Keratinocyte (primary cell): Measurements from ENCODE around the gene GABRA6.

Experiments
- EZH2 ChIP-seq: IDR thresholded peaks from one replicate; pipeline ENCODE4 v1.6.1; 2012; ENCODE audit warnings: inconsistent platforms, mild to moderate bottlenecking, low read length, moderate library complexity
- TF ChIP-seq, protein P1 (sequence below), 3 experiments: IDR thresholded peaks in 1 of 3; conservative IDR thresholded peaks in 1 of 3; optimal IDR thresholded peaks in 1 of 3; 2 replicates in 2 of 3; 3 replicates in 1 of 3; pipeline versions ENCODE3 to v1.5.1; 2011; ENCODE audit warnings: low read length in 3 of 3, mild to moderate bottlenecking in 3 of 3, moderate library complexity in 2 of 3, control low read depth in 1 of 3, inconsistent platforms in 1 of 3; ENCODE audit not compliant: insufficient read depth in 2 of 3; ENCODE audit errors: extremely low read depth in 1 of 3

GRCh38 chr5:161751265-161751664 lies 65.7 kb downstream of the GABRA6 start:
- TF ChIP-seq, protein P1, sequence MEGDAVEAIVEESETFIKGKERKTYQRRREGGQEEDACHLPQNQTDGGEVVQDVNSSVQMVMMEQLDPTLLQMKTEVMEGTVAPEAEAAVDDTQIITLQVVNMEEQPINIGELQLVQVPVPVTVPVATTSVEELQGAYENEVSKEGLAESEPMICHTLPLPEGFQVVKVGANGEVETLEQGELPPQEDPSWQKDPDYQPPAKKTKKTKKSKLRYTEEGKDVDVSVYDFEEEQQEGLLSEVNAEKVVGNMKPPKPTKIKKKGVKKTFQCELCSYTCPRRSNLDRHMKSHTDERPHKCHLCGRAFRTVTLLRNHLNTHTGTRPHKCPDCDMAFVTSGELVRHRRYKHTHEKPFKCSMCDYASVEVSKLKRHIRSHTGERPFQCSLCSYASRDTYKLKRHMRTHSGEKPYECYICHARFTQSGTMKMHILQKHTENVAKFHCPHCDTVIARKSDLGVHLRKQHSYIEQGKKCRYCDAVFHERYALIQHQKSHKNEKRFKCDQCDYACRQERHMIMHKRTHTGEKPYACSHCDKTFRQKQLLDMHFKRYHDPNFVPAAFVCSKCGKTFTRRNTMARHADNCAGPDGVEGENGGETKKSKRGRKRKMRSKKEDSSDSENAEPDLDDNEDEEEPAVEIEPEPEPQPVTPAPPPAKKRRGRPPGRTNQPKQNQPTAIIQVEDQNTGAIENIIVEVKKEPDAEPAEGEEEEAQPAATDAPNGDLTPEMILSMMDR (optimal IDR thresholded peaks at IDR 0.05 in 1 of 3, IDR thresholded peaks at IDR 0.05 in 1 of 3, conservative IDR thresholded peaks at IDR 0.05 in 1 of 3; ENCODE audit: extremely low read depth in 1 of 3, insufficient read depth in 2 of 3, low read length in 3 of 3): no peak
- no peak for TF ChIP-seq EZH2
